Measurements from ENCODE around the gene KCNH6. TPM values are rescaled to one million over a fixed set of nuclear protein-coding genes. Genes with fewer than 3 reads are reported as not detected.

The KCNH6 gene
- polyA plus RNA-seq, 3 donors = not detected

- Histone ChIP-seq H3K9me3 (replicated peaks in 1 of 2; ENCODE audit: control insufficient read depth in 1 of 2, insufficient read depth in 1 of 2, low read length in 2 of 2) (no peaks in the 10 kb centered on the region), H3K9ac (ENCODE audit: insufficient read depth, low read length, poor library complexity, severe bottlenecking) (no peak overlapping the region), H3K36me3 (replicated peaks in 1 of 2; ENCODE audit: control insufficient read depth in 1 of 2, insufficient read depth in 2 of 2, low read length in 2 of 2) (no peaks in the 10 kb centered on the region), H4K20me1 (ENCODE audit: insufficient read depth, low read length) (no peaks in the 10 kb centered on the region), H2AFZ (ENCODE audit: insufficient read depth, low read depth, low read length, poor library complexity, severe bottlenecking) (no peak overlapping the region), H3K4me2 (replicated peaks; ENCODE audit: extremely low read depth, low read length, poor library complexity, severe bottlenecking) (no peak overlapping the region), H3K27me3 (ENCODE audit: control insufficient read depth in 2 of 2, insufficient read depth in 2 of 2, low read length in 2 of 2) (peaks cover 0 to 3% of the 10 kb centered on the region in 2 donors), H3K4me3 (replicated peaks in 1 of 3; ENCODE audit: low read depth in 2 of 3, low read length in 3 of 3) (no peak overlapping the region), H3K79me2 (ENCODE audit: insufficient read depth, low read length) (no peaks in the 10 kb centered on the region), H3K4me1 (ENCODE audit: control insufficient read depth in 1 of 2, insufficient read depth in 2 of 2, low read length in 2 of 2) (no peaks in the 10 kb centered on the region), H3K27ac (ENCODE audit: low read depth in 1 of 2, low read length in 2 of 2) (no peak overlapping the region)
- DNase-seq = no peak
- 100% methylated on average over 2 of the region's 3 CpGs for WGBS (ENCODE audit: insufficient coverage)
- Mint-ChIP-seq H3K4me1 (no peaks in the 10 kb centered on the region), H3K27me3 (ENCODE audit: low read depth in 3 of 3) (peaks cover 4 to 11% (median 7%) of the 10 kb centered on the region in 3 donors), H3K27ac (no peak overlapping the region), H3K36me3 (no peaks in the 10 kb centered on the region), H3K9me3 (no peaks in the 10 kb centered on the region), H3K4me3 (no peak overlapping the region)
- intact Hi-C loops (cut with micrococcal nuclease) = no loop called here
- TF ChIP-seq, protein P1, sequence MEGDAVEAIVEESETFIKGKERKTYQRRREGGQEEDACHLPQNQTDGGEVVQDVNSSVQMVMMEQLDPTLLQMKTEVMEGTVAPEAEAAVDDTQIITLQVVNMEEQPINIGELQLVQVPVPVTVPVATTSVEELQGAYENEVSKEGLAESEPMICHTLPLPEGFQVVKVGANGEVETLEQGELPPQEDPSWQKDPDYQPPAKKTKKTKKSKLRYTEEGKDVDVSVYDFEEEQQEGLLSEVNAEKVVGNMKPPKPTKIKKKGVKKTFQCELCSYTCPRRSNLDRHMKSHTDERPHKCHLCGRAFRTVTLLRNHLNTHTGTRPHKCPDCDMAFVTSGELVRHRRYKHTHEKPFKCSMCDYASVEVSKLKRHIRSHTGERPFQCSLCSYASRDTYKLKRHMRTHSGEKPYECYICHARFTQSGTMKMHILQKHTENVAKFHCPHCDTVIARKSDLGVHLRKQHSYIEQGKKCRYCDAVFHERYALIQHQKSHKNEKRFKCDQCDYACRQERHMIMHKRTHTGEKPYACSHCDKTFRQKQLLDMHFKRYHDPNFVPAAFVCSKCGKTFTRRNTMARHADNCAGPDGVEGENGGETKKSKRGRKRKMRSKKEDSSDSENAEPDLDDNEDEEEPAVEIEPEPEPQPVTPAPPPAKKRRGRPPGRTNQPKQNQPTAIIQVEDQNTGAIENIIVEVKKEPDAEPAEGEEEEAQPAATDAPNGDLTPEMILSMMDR (IDR thresholded peaks at IDR 0.05) = no peak
Observed at GRCh38 chr17:63530557-63531021, 7.4 kb downstream of the KCNH6 start.

GRCh38 chr17:63531022-63531965, 8.1 kb downstream of the KCNH6 start:
- Histone ChIP-seq H3K9ac (ENCODE audit: insufficient read depth, low read length, poor library complexity, severe bottlenecking) (no peak overlapping the region), H3K27me3 (ENCODE audit: control insufficient read depth in 2 of 2, insufficient read depth in 2 of 2, low read length in 2 of 2) (no peaks in the 10 kb centered on the region), H3K27ac (ENCODE audit: low read depth in 1 of 2, low read length in 2 of 2) (no peak overlapping the region), H3K4me1 (ENCODE audit: control insufficient read depth in 1 of 2, insufficient read depth in 2 of 2, low read length in 2 of 2) (no peaks in the 10 kb centered on the region), H3K36me3 (replicated peaks in 1 of 2; ENCODE audit: control insufficient read depth in 1 of 2, insufficient read depth in 2 of 2, low read length in 2 of 2) (no peaks in the 10 kb centered on the region), H3K4me3 (replicated peaks in 1 of 3; ENCODE audit: low read depth in 2 of 3, low read length in 3 of 3) (no peak overlapping the region), H3K9me3 (replicated peaks in 1 of 2; ENCODE audit: control insufficient read depth in 1 of 2, insufficient read depth in 1 of 2, low read length in 2 of 2) (no peaks in the 10 kb centered on the region), H3K79me2 (ENCODE audit: insufficient read depth, low read length) (no peaks in the 10 kb centered on the region), H3K4me2 (replicated peaks; ENCODE audit: extremely low read depth, low read length, poor library complexity, severe bottlenecking) (no peak overlapping the region), H2AFZ (ENCODE audit: insufficient read depth, low read depth, low read length, poor library complexity, severe bottlenecking) (no peak overlapping the region), H4K20me1 (ENCODE audit: insufficient read depth, low read length) (no peaks in the 10 kb centered on the region)
- TF ChIP-seq, protein P1 (IDR thresholded peaks at IDR 0.05) = no peak
- no peaks in the 10 kb centered on the region for H3K36me3 Mint-ChIP-seq
- H3K4me1 Mint-ChIP-seq = no peaks in the 10 kb centered on the region
- no peaks in the 10 kb centered on the region for H3K9me3 Mint-ChIP-seq
- intact Hi-C loops (cut with micrococcal nuclease) = no loop called here
- no peak overlapping the region for H3K4me3 Mint-ChIP-seq
- no peak for DNase-seq
- 88% methylated on average over 10 of the region's 10 CpGs for WGBS (ENCODE audit: insufficient coverage)
- peaks cover 3 to 9% (median 6%) of the 10 kb centered on the region in 3 donors for H3K27me3 Mint-ChIP-seq (ENCODE audit: low read depth in 3 of 3)
- peak overlapping the region in 1 of 7 donors; percentile 17 for H3K27ac Mint-ChIP-seq

Data from CD14-positive monocyte (primary cell).